ENCODE data around the gene CHRM1. TPM values are rescaled to one million over a fixed set of nuclear protein-coding genes. Genes with fewer than 3 reads are reported as not detected.

Gene CHRM1
- total RNA-seq, 1 experiment from 2014 or later: 0.10 TPM

DNA sequence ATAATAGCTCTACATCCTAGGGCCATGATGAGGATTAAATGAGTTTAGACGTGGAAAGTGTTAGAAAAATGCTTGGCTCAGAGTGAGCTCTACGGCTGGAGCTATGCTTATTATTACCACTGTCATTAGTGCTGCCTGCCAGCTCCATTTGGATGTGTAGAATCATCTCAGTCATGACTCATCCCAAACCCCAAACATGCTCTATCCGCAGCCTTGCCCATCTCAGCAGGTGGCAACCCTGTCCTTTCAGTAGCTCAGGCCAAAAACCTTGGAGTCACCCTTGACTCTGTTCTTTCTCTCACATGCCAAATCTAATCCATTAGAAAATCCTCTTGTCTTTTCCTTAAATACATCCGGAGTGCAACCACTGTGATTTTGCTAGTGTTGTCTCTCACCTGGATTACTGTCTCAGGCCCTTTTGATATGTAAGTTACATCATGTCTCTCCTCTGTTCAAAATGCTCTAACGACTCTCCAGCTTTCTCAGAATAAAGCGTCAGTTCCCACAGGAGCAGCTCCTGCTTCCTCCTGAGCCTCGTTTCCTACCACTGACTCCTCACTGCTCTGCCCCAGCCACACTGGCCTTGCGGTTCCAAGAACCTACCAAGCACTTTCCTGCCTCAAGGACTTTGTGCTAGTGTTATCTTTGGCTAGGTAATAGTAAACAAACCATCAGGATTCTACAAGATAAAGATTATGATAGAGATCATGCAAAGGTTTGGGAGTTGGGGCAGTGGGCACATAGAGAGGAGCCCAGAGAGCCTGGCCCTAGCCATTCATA lies 10.5 kb upstream of the CHRM1 start:
- intact Hi-C loops (cut with micrococcal nuclease): loop anchor here (5.0 kb wide), 1 partner anchor 46 kb away; no protein-coding TSS in a partner anchor
- TF ChIP-seq, protein P1, sequence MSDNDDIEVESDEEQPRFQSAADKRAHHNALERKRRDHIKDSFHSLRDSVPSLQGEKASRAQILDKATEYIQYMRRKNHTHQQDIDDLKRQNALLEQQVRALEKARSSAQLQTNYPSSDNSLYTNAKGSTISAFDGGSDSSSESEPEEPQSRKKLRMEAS (IDR thresholded peaks at IDR 0.05): peak; percentile 22; the same call in 1 of the 2 replicates
- TF ChIP-seq CBX3 (IDR thresholded peaks at IDR 0.05; ENCODE audit: low read depth): peak; percentile 56; the same call in 1 of the 2 replicates
- TF ChIP-seq FOSL1 (IDR thresholded peaks at IDR 0.05; ENCODE audit: low read depth): peak; percentile 65
- TF ChIP-seq YY1 (IDR thresholded peaks at IDR 0.05; ENCODE audit: extremely low read depth, insufficient replicate concordance, low read depth, low read length): no peak
- TF ChIP-seq CEBPB (IDR thresholded peaks at IDR 0.05; ENCODE audit: low read depth): no peak
- ChIA-PET RAD21 (ENCODE audit: low non-redundant PET in 1 of 2, low total read pairs in 2 of 2, uncharacterized antibody in 2 of 2, unreplicated experiment in 2 of 2) (no interaction called here), POLR2A (interaction anchor here (0.8 to 1.4 kb wide), 3 partner anchors 11 to 90 kb away, joined by 3 to 4 read pairs (median 3); no protein-coding TSS in a partner anchor), CTCF (interaction anchor here (1.2 to 1.6 kb wide), 6 partner anchors 23 to 92 kb away, joined by 3 to 8 read pairs (median 4); no protein-coding TSS in a partner anchor)
- H2AFZ ChIP-seq (ENCODE audit: low read depth, low read length, poor library complexity, severe bottlenecking): no peak overlapping the region
- BruUV-seq (replicated peaks): no TSS peak
- H3K4me3 ChIP-seq (replicated peaks in 1 of 2; ENCODE audit: low read depth in 1 of 2, low read length in 2 of 2): no peak overlapping the region
- peaks cover 12 to 16% of the 10 kb centered on the region in 2 experiments for H3K4me1 ChIP-seq (ENCODE audit: control insufficient read depth in 1 of 2, insufficient read depth in 2 of 2, low read length in 2 of 2)
- H3K9me2 ChIP-seq (ENCODE audit: insufficient read depth): no peaks in the 10 kb centered on the region
- H3K27me3 ChIP-seq (ENCODE audit: insufficient read depth, low read length): no peaks in the 10 kb centered on the region
- H3K36me3 ChIP-seq (ENCODE audit: control insufficient read depth in 1 of 2, insufficient read depth in 2 of 2, low read length in 2 of 2): no peaks in the 10 kb centered on the region
- ATAC-seq (peak; percentile 82), DNase-seq (ENCODE audit: low read depth, low spot score) (no peak)
- H3K9ac ChIP-seq (ENCODE audit: low read length): no peak overlapping the region
- no peaks in the 10 kb centered on the region for H3K79me2 ChIP-seq (ENCODE audit: insufficient read depth, low read length)
- no peaks in the 10 kb centered on the region for H4K20me1 ChIP-seq (ENCODE audit: insufficient read depth)
- H3K4me2 ChIP-seq (ENCODE audit: low read length): peak overlapping the region; percentile 62
- H3K27ac ChIP-seq (ENCODE audit: low read depth, low read length): no peak overlapping the region
- H3K9me3 ChIP-seq (ENCODE audit: control insufficient read depth in 1 of 2, insufficient read depth in 1 of 2, low read depth in 1 of 2, low read length in 2 of 2): no peaks in the 10 kb centered on the region

DNA sequence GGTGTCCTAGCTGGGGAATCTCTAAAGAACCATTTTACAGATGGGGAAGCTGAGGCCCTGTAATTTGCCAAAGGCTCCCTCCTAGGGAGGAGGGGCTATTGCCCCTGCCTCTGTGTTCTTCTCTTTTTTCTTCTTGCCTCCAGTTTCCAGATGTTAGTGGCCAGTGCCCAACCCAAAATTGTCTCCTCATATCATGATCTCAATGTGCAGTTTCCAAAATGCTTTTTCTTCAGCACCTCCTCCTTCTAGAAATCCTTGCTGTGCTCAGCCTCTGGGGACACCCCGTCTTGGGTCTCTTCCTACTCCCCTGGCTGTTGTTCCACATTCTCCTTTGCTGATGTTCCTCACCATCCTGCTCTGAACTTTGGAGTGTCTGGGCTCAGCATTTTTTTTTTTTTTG lies 9.5 kb upstream of the CHRM1 start:
- Histone ChIP-seq H3K9ac (ENCODE audit: low read length) (no peak overlapping the region), H3K9me3 (ENCODE audit: control insufficient read depth in 1 of 2, insufficient read depth in 1 of 2, low read depth in 1 of 2, low read length in 2 of 2) (no peaks in the 10 kb centered on the region), H2AFZ (ENCODE audit: low read depth, low read length, poor library complexity, severe bottlenecking) (no peak overlapping the region), H3K4me2 (ENCODE audit: low read length) (peak overlapping the region; percentile 62; the same call in 1 of the 2 replicates), H3K9me2 (ENCODE audit: insufficient read depth) (no peaks in the 10 kb centered on the region), H4K20me1 (ENCODE audit: insufficient read depth) (no peaks in the 10 kb centered on the region), H3K27me3 (ENCODE audit: insufficient read depth, low read length) (no peaks in the 10 kb centered on the region), H3K4me3 (replicated peaks in 1 of 2; ENCODE audit: low read depth in 1 of 2, low read length in 2 of 2) (no peak overlapping the region), H3K4me1 (ENCODE audit: control insufficient read depth in 1 of 2, insufficient read depth in 2 of 2, low read length in 2 of 2) (peaks cover 12 to 16% of the 10 kb centered on the region in 2 experiments), H3K36me3 (ENCODE audit: control insufficient read depth in 1 of 2, insufficient read depth in 2 of 2, low read length in 2 of 2) (no peaks in the 10 kb centered on the region), H3K27ac (ENCODE audit: low read depth, low read length) (no peak overlapping the region), H3K79me2 (ENCODE audit: insufficient read depth, low read length) (no peaks in the 10 kb centered on the region)
- ATAC-seq (no peak), DNase-seq (ENCODE audit: low read depth, low spot score) (no peak)
- CTCF ChIA-PET: interaction anchor here (1.2 to 1.5 kb wide), 3 partner anchors 25 to 93 kb away, joined by 3 to 4 read pairs (median 3); no protein-coding TSS in a partner anchor
- RAD21 ChIA-PET (ENCODE audit: low non-redundant PET in 1 of 2, low total read pairs in 2 of 2, uncharacterized antibody in 2 of 2, unreplicated experiment in 2 of 2): no interaction called here
- no TSS peak for BruUV-seq (replicated peaks)
- intact Hi-C loops (cut with micrococcal nuclease): loop anchor here (5.0 kb wide), 1 partner anchor 47 kb away; no protein-coding TSS in a partner anchor
- POLR2A ChIA-PET: interaction anchor here (1.0 to 1.4 kb wide), 2 partner anchors 16 to 89 kb away, joined by 3 to 4 read pairs; no protein-coding TSS in a partner anchor
- no peak for TF ChIP-seq SIN3A (IDR thresholded peaks at IDR 0.05; ENCODE audit: low read depth)
- TF ChIP-seq, protein P2, sequence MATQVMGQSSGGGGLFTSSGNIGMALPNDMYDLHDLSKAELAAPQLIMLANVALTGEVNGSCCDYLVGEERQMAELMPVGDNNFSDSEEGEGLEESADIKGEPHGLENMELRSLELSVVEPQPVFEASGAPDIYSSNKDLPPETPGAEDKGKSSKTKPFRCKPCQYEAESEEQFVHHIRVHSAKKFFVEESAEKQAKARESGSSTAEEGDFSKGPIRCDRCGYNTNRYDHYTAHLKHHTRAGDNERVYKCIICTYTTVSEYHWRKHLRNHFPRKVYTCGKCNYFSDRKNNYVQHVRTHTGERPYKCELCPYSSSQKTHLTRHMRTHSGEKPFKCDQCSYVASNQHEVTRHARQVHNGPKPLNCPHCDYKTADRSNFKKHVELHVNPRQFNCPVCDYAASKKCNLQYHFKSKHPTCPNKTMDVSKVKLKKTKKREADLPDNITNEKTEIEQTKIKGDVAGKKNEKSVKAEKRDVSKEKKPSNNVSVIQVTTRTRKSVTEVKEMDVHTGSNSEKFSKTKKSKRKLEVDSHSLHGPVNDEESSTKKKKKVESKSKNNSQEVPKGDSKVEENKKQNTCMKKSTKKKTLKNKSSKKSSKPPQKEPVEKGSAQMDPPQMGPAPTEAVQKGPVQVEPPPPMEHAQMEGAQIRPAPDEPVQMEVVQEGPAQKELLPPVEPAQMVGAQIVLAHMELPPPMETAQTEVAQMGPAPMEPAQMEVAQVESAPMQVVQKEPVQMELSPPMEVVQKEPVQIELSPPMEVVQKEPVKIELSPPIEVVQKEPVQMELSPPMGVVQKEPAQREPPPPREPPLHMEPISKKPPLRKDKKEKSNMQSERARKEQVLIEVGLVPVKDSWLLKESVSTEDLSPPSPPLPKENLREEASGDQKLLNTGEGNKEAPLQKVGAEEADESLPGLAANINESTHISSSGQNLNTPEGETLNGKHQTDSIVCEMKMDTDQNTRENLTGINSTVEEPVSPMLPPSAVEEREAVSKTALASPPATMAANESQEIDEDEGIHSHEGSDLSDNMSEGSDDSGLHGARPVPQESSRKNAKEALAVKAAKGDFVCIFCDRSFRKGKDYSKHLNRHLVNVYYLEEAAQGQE (IDR thresholded peaks at IDR 0.05; ENCODE audit: low read depth): no peak
